Measurements from ENCODE around the gene MRPS22. TPM values are rescaled to one million over a fixed set of nuclear protein-coding genes. Genes with fewer than 3 reads are reported as not detected.

The MRPS22 gene

Small RNA genes within 50 kb of the gene (small RNA-seq; reads per million reads assigned to genes)
- not detected for gene RF00026
